Fibroblast of lung (primary cell): Measurements from ENCODE around the gene RFC5.

Experiments
- CTCF ChIP-seq, 2 donors: IDR thresholded peaks in 1 of 2; conservative IDR thresholded peaks in 1 of 2; 1 replicate in 1 of 2; 2 replicates in 1 of 2; pipeline ENCODE4 v1.5.1; 2011 to 2012; ENCODE audit warnings: low read length in 2 of 2, control low read depth in 1 of 2, inconsistent platforms in 1 of 2, low read depth in 1 of 2, mild to moderate bottlenecking in 1 of 2
- EZH2 ChIP-seq: IDR thresholded peaks from 2 replicates; pipeline ENCODE4 v1.5.1; 2012; ENCODE audit warnings: low read length, control low read depth, mild to moderate bottlenecking; ENCODE audit errors: missing control alignments

GRCh38 chr12:118038137-118038536, 21.6 kb downstream of the RFC5 start:
- TF ChIP-seq CTCF (conservative IDR thresholded peaks at IDR 0.05 in 1 of 2, IDR thresholded peaks at IDR 0.05 in 1 of 2; ENCODE audit: low read depth in 1 of 2, low read length in 2 of 2), result no peak
- TF ChIP-seq EZH2, result no peak
